ENCODE data around the gene TRIM46. TPM values are rescaled to one million over a fixed set of nuclear protein-coding genes. Genes with fewer than 3 reads are reported as not detected.
A peak's percentile ranks its signal among the peaks of the same experiment; 100 is the strongest.

Gene TRIM46
- total and polyA plus RNA-seq, 2 of the 13 experiments (the other 11 are each of a cell fraction or from before 2014, with no cell fraction given), result 0.04 to 0.09 TPM

GRCh38 chr1:155193275-155193990 lies 19.8 kb downstream of the TRIM46 start (continued):
- no peak for TF ChIP-seq RBAK (CRISPR knock-in tag; IDR thresholded peaks at IDR 0.05)
- TF ChIP-seq HES4 (CRISPR knock-in tag; IDR thresholded peaks at IDR 0.05; ENCODE audit: borderline replicate concordance), result no peak
- TF ChIP-seq NFE2 (CRISPR knock-in tag; IDR thresholded peaks at IDR 0.05), result no peak
- no peak for TF ChIP-seq MED13 (CRISPR knock-in tag; IDR thresholded peaks at IDR 0.05)
- 0 out of 2 replicates have a peak, but pooled peaks have one; percentile 28 for TF ChIP-seq E2F5 (CRISPR knock-in tag; conservative IDR thresholded peaks at IDR 0.05)
- 0 out of 2 replicates have a peak, but pooled peaks have one; percentile 39 for TF ChIP-seq ZNF205 (CRISPR knock-in tag; IDR thresholded peaks at IDR 0.05)
- TF ChIP-seq IRF2 (CRISPR knock-in tag; IDR thresholded peaks at IDR 0.05), result peak; percentile 51; the same call in 1 of the 2 replicates
- TF ChIP-seq RXRA (CRISPR knock-in tag; IDR thresholded peaks at IDR 0.05), result 0 out of 2 replicates have a peak, but pooled peaks have one; percentile 18
- peak; percentile 46; the same call in 1 of the 2 replicates for TF ChIP-seq ZNF772 (CRISPR knock-in tag; IDR thresholded peaks at IDR 0.05)
- TF ChIP-seq STAG1 (CRISPR knock-in tag; IDR thresholded peaks at IDR 0.05), result peak; percentile 60
- TF ChIP-seq, protein P1, sequence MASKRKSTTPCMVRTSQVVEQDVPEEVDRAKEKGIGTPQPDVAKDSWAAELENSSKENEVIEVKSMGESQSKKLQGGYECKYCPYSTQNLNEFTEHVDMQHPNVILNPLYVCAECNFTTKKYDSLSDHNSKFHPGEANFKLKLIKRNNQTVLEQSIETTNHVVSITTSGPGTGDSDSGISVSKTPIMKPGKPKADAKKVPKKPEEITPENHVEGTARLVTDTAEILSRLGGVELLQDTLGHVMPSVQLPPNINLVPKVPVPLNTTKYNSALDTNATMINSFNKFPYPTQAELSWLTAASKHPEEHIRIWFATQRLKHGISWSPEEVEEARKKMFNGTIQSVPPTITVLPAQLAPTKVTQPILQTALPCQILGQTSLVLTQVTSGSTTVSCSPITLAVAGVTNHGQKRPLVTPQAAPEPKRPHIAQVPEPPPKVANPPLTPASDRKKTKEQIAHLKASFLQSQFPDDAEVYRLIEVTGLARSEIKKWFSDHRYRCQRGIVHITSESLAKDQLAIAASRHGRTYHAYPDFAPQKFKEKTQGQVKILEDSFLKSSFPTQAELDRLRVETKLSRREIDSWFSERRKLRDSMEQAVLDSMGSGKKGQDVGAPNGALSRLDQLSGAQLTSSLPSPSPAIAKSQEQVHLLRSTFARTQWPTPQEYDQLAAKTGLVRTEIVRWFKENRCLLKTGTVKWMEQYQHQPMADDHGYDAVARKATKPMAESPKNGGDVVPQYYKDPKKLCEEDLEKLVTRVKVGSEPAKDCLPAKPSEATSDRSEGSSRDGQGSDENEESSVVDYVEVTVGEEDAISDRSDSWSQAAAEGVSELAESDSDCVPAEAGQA (IDR thresholded peaks at IDR 0.05; ENCODE audit: low read depth), result no peak
- TF ChIP-seq, protein P1 (CRISPR knock-in tag; IDR thresholded peaks at IDR 0.05; ENCODE audit: borderline replicate concordance), result no peak
- TF ChIP-seq, protein P2, sequence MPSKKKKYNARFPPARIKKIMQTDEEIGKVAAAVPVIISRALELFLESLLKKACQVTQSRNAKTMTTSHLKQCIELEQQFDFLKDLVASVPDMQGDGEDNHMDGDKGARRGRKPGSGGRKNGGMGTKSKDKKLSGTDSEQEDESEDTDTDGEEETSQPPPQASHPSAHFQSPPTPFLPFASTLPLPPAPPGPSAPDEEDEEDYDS (CRISPR knock-in tag; IDR thresholded peaks at IDR 0.05), result peak; percentile 26; the same call in 1 of the 2 replicates
- TF ChIP-seq ZIK1 (CRISPR knock-in tag; IDR thresholded peaks at IDR 0.05; ENCODE audit: borderline replicate concordance, low read depth), result 0 out of 2 replicates have a peak, but pooled peaks have one; percentile 28
- no peak for TF ChIP-seq ARNTL (CRISPR knock-in tag; IDR thresholded peaks at IDR 0.05)
- TF ChIP-seq ZNF496 (CRISPR knock-in tag; IDR thresholded peaks at IDR 0.05; ENCODE audit: insufficient replicate concordance), result no peak
